Measurements from ENCODE around the gene HOXB13.

GRCh38 chr17:48746916-48747444, 18.4 kb upstream of the HOXB13 start:
- TF ChIP-seq CTCF (IDR thresholded peaks at IDR 0.05 in 8 of 11, conservative IDR thresholded peaks at IDR 0.05 in 3 of 11) (no peak), POLR2A (IDR thresholded peaks at IDR 0.05) (no peak), POLR2AphosphoS5 (IDR thresholded peaks at IDR 0.05) (no peak)
